GM12873 (cell line): ENCODE data around the gene DSE.

Experiments used
- TF ChIP-seq, protein P1 (sequence below): IDR thresholded peaks from 2 replicates; pipeline ENCODE4 v1.5.1; 2012; ENCODE audit warnings: low read depth, mild to moderate bottlenecking, moderate library complexity, low read length, control low read depth; ENCODE audit not compliant: insufficient read depth; ENCODE audit errors: missing control alignments

The DSE gene

GRCh38 chr6:116366740-116367275 is 3.9 kb upstream of the DSE start:
- TF ChIP-seq, protein P1, sequence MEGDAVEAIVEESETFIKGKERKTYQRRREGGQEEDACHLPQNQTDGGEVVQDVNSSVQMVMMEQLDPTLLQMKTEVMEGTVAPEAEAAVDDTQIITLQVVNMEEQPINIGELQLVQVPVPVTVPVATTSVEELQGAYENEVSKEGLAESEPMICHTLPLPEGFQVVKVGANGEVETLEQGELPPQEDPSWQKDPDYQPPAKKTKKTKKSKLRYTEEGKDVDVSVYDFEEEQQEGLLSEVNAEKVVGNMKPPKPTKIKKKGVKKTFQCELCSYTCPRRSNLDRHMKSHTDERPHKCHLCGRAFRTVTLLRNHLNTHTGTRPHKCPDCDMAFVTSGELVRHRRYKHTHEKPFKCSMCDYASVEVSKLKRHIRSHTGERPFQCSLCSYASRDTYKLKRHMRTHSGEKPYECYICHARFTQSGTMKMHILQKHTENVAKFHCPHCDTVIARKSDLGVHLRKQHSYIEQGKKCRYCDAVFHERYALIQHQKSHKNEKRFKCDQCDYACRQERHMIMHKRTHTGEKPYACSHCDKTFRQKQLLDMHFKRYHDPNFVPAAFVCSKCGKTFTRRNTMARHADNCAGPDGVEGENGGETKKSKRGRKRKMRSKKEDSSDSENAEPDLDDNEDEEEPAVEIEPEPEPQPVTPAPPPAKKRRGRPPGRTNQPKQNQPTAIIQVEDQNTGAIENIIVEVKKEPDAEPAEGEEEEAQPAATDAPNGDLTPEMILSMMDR = no peak

DNA sequence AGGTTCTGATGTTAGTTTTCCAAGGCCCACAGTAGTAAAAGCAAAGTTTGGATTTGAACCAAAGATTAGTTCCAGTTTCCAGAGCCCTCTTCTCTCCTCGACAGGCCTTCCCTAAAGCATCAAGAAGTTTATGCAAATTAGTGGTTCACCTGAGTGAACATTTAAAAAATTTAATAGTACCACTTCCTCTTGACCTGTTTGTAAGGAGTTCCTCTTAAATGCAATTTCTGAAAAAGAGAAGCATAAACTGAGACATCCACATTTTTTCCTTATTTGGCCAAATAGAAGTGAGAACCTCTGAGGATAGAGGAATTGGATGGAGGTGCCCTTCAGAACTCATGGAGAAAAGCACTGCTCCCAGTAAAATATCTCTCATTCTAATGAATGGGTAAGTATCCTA is 1.2 kb upstream of the DSE start:
- TF ChIP-seq, protein P1 = no peak

DNA sequence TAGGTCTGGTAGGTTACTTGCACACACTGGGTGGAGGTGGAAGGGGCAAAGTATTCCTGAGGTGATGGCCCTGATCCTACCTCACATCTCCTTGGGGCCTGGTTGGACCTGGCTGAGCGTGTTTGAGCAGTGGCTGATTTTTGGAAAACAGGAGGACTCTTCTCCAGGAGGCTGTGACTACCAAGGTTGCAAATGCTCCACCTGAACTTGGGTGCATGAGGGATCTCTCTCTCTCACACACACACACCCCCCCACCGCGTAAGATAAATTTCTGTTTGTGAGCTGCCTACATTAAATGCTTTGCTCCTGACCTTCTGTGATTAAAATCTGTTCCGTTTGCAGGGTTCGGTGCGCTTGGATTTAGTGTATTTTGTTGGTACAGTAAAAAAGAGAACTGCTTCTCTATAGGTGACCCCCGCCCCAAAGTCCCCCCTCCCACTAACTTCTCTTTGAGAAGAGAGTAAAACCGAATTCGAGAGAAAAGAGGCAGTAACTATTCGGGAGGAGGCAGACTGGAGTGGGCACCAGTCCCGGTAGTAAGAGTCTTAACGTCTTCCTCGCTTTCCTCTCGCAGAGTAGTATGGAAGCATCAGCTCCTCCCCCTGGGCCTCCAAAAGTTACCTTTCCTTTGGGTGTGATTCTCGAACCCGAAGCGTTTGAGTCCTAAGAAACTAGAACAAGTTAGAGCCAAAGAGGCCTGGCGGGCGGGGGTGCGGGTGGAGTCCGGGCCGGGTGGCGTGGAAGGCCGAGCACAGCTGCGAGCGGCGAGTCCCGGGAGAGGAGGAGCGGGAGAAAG is 585 bp upstream of the DSE start:
- TF ChIP-seq, protein P1 = no peak

DNA sequence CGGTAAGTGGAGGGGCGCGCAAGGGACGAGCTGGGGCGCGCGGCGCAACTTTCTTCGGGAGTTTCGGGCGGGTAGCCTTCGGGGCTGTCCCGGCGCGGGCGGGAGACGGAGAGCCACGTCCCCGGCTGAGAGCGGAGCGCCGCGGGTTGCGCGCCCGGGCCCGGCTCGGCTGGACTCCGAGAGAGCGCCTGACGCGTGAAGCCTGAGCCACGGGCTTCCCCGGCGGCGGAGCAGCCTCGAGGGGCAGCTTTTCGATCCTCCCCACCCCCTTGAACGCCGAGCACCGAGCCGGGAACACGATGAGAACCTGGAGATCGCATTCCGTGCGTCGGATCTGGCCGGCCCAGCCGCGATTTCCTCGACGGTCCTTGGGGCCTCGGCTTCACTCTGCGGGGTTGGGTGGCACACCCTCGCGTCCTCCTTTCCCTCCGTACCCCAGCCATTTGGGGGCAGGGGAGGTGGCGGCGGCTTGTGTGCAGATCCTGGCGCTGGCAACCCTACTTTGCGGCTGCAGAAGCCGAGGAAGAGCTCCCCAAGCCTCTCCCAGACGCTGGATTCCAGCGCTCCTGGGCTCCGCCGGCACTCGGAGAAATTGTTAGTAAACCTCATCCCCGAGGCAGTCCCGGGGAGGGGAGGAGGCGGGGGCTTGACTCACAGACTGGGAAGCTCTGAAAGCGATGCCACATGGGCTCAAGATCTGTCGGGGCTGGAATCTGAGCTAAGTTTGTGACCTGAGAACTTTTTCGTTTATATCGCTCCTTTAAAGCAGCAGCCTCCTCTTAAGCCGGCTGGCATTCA is 572 bp downstream of the DSE start:
- TF ChIP-seq, protein P1 = no peak

- TF ChIP-seq, protein P1 = no peak
These were observed 1.1 kb downstream of the DSE start for GRCh38 chr6:116371918-116372209.

GRCh38 chr6:116373300-116373699 is 2.6 kb downstream of the DSE start:
- TF ChIP-seq, protein P1 = no peak

- TF ChIP-seq, protein P1 = no peak
These were observed 3.2 kb downstream of the DSE start for GRCh38 chr6:116373940-116374339.
